Measurements from ENCODE around the gene ALPK3.

Gene ALPK3

DNA sequence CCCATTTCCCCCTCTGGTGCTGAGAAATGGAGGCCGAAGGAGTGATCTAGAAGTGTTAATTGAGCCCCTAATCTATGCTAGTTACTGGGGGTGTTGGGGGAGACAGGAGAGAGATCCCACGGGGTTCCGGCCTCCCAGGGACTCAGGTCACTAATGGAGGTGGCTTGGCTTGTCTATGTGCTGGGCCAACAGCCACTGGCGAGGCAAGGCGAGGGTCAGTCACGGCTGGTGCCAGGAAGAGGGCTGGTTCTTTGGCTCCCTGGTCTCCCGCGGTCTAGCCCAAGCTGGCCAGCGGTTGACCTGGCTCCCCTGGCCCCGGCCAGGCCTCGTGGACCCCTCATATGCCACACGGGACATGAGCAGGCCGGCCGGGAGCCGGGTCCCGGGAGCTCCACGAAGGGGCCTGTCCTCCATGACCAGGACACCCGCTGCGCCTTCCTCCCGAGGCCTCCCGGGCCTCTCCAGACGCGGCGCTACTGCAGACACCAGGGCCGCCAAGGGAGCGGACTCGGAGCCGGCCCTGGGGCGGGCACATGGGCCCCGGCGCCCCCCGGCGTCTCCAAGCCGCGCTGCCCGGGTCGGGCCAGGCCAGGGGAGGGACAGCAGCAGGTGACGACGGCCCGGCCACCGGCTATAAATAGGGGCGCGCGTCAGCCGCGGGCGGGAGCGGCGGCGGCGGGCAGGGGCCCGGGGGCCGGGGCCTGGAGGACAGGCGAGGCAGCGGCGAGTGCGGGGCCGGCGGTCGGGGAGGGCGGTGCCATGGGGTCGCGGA, at the start of gene ALPK3:
Gene ALPK3 (plus strand): TSS at position 663 of the 772 bp plus-strand sequence. CDS start 97 bp downstream, at position 760.
- DNase-seq (ENCODE audit: low spot score): no peak

GRCh38 chr15:84772031-84772430, 45.1 kb upstream of the ALPK3 start:
- DNase-seq (ENCODE audit: low spot score): no peak

DNA sequence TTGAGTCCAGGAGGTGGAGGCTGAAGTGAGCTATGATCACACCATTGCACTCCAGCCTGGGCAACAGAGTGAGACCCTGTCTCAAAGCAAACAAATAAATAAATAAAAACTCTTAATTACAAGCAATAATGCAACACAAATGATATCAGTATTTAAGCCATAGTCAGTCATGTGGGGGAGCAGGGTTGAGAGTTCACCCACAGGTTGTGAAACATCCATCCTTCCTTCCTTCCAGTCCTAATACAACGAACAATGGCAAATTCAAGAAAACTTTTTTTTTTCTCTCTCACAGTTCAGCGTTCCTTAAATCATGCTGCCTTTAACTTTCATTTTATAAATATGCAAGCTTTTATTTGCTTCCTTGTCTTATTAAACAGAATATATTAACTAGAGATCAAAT, 44.7 kb upstream of the ALPK3 start:
- DNase-seq (ENCODE audit: low spot score): no peak

- no peak for DNase-seq (ENCODE audit: low spot score)
Measured at GRCh38 chr15:84773716-84774115, 43.4 kb upstream of the ALPK3 start.

DNA sequence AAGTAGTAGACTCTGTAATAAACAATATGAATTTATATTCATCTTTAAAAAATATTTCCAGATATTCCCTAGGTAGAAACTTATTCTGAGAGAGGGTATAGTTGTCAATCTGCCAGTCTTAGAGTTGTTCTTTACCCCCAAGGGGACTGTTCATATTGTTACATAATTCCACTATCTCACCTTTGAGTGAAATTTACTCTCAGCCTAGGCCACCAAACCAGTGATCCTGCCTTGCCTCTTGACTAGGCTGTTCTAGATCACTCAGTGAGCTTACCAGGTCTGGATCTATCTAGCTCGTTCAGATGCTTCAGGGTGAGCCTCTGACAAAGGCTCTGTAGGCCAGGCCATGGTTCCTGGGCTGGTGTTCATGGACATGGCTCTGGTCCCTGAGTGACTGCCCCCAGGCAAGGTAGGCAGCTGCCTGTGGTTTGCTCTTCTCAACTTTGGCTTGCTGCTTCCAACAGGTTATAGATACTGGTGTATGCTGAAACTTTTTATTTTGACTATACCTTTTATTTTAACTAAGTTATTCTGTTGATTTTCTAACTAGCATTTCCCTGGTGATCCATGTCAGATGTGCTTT, 41.2 kb upstream of the ALPK3 start:
- no peak for DNase-seq (ENCODE audit: low spot score)

DNA sequence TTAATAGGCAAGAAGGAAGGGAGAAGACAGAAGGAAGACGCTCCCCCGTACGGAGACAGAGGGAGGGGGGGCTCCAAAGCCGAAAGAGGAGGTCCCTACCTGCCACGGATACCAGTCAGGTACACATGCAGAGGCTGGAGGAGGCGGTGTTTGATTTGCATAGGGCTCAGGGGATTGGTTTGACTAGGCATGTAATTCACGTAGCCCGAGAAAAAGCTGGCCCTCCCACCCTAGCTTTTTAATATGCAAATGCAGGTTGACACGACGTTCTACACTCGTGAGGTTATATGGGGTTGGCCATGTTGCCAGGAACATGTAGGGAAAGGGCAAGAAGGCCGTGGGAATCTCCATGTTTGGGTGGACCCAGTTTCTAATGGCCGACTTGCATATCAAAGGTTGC, 39.0 kb upstream of the ALPK3 start:
- no peak for DNase-seq (ENCODE audit: low spot score)

GRCh38 chr15:84780492-84780891, 36.7 kb upstream of the ALPK3 start:
- no peak for DNase-seq (ENCODE audit: low spot score)

GRCh38 chr15:84781495-84781894, 35.7 kb upstream of the ALPK3 start:
- no peak for DNase-seq (ENCODE audit: low spot score)

DNA sequence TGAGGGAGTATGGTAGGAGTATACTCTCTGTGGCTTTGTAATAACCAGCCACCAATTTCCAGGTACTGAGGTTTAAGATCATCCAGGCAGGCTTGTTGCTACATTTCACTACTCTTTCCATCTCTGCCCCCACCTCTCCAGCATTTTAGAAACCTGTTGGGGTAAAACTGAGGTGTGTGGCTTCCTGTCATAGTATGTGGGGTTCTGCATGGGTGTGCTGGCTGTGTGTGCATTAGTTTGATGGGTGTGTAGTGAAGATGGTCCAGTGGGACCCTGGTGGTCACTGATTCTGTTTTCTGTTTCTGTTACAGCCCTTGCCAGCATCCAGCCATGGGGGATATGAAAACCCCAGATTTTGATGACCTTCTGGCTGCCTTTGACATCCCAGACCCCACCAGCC, 34.8 kb upstream of the ALPK3 start:
- DNase-seq (ENCODE audit: low spot score): no peak

- no peak for DNase-seq (ENCODE audit: low spot score)
Measured at GRCh38 chr15:84783493-84784251, 33.5 kb upstream of the ALPK3 start.

DNA sequence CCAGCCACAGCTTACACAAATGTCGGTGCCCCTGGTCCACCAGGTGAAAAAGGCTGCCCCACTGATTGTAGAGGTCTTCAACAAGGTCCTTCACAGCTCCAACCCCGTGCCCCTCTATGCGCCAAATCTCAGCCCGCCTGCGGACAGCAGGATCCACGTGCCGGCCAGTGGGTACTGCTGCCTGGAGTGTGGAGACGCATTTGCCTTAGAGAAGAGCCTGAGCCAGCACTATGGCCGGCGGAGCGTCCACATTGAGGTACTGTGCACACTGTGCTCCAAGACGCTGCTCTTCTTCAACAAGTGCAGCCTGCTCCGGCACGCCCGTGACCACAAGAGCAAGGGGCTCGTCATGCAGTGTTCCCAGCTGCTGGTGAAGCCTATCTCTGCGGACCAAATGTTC, 32.9 kb upstream of the ALPK3 start:
- DNase-seq (ENCODE audit: low spot score): no peak

GRCh38 chr15:84785053-84785452, 32.1 kb upstream of the ALPK3 start:
- DNase-seq (ENCODE audit: low spot score): no peak

GRCh38 chr15:84788500-84788899, 28.7 kb upstream of the ALPK3 start:
- DNase-seq (ENCODE audit: low spot score): no peak

GRCh38 chr15:84789762-84790161, 27.4 kb upstream of the ALPK3 start:
- no peak for DNase-seq (ENCODE audit: low spot score)

- DNase-seq (ENCODE audit: low spot score): no peak
Measured at GRCh38 chr15:84790676-84791075, 26.5 kb upstream of the ALPK3 start.

DNA sequence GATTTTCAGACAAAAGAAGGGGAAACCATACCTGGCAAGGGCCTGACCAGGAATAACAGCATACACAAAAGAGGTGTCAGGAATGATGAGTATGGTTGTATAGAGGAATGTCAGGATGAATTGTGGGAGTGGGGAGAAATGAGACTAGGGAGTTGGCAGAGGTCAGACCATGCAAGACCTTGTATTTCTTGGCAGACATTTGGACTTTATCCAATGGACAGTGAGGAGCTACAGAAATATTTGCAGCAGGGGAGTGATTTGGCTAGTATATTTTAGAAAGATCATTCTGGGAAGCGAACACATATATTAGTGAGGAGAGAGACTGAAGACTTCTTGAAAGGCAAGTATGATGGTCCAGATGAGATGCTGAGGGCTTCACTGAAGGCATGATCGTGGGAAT, 25.4 kb upstream of the ALPK3 start:
- DNase-seq (ENCODE audit: low spot score): no peak

DNA sequence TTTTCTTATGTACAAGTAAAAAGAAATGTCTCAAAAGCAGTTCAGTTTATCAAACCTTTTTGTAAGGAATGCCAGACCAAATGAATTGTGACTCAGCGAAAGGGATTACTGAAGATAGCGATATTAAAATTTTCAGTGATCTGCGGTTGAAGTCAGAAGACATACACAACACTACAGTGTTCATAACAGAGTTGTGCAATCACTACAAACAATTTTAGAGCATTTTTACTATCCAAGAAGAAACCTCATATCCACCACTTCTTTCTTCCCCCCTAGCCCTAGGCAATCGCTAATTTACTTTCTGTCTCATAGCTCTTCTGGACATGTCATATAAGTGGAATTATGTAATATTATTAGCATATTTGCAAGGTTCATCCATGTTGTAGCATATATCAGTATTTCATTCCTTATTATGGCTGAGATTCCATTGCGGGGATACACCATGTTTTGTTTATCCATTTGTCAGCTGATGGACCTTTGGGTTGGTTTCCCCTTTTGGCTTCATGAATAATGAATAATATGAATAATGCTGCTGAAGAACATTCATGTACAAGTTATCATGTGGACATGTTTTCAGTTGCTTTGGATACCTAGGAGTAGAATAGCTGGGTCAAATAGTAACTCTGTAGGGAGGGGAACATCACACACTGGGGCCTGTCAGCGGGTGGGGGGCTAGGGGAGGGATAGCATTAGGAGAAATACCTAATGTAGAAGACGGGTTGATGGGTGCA, 23.6 kb upstream of the ALPK3 start:
- DNase-seq (ENCODE audit: low spot score): no peak

GRCh38 chr15:84794162-84794547, 23.0 kb upstream of the ALPK3 start:
- no peak for DNase-seq (ENCODE audit: low spot score)

GRCh38 chr15:84795186-84795585, 22.0 kb upstream of the ALPK3 start:
- no peak for DNase-seq (ENCODE audit: low spot score)

DNA sequence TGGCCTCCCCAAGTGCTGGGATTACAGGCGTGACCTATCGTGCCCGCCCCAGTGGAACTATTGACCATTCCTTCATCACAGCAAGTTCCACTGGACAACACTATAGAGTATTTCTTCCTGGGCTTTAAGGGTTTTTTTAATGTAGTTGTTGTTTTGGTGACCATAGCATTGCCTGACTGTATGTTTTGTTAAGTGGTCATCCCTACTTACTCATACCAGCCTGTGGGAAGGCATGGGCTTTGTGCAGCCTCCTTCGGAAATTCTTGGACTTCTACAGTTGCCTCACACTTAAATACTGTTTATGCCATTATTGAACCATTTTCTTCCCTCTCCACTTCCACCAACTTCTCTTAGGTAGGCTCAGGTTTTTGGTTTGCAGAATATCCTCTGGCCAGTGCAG, 19.9 kb upstream of the ALPK3 start:
- no peak for DNase-seq (ENCODE audit: low spot score)

DNA sequence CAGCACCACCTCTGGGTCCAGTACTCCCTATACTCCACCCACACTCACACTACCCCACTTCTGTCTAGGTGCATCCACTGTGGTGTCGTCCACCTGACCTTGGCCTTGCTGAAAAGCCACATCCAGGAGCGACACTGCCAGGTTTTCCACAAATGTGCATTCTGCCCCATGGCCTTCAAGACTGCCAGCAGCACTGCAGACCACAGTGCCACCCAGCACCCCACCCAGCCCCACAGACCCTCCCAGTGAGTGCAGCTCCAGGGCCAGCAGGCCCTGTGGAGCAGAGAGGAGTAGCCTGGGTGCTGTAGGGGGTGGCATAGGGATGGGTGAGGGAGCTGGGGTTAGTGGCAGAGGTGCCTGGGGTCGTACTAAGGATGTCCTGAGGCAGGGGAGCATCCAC, 19.4 kb upstream of the ALPK3 start:
- DNase-seq (ENCODE audit: low spot score): no peak

DNA sequence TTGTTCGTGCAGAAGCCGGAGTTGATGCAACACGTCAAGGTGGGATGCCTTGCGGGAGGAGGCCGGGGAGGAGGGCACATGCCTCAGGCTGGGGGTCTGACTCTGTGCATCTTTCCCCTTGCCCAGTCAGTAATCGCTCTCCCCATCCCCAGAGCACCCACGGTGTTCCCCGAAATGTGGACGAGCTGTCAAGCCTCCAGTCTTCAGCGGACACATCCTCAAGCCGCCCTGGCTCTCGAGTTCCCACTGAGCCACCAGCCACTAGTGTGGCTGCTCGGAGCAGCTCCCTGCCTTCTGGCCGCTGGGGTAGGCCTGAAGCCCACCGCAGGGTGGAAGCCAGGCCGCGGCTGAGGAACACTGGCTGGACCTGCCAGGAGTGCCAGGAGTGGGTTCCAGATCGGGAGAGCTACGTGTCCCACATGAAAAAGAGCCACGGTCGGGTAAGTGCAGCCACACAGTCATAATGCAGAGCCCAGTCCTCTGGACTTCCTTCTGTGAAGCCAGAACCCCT, 18.7 kb upstream of the ALPK3 start:
- no peak for DNase-seq (ENCODE audit: low spot score)
